WTC11 (cell line): ENCODE results near the gene CTNND1. TPM values are rescaled to one million over a fixed set of nuclear protein-coding genes. Genes with fewer than 3 reads are reported as not detected.

ENCODE experiments used
- ATAC-seq: fragments of 200-7000 bp; cut with Tn5 transposase; 2 replicates; pipeline ENCODE4 v1.10.0; 2021; ENCODE audit warnings: mild to moderate bottlenecking, moderate library complexity
- CTCF ChIA-PET: fragments of 300-600 bp; sonication (Branson Sonifier 250); formaldehyde crosslinking; loops from one replicate; lab custom pipeline; 2021; ENCODE audit warnings: antibody characterized with exemption; lab: Charles Lee
- POLR2A ChIA-PET: fragments of 350-600 bp; sonication (Branson Sonifier 250); formaldehyde crosslinking; loops from one replicate; lab custom pipeline; 2021; ENCODE audit warnings: antibody characterized with exemption; lab: Charles Lee
- DNase-seq: peaks from one replicate; pipeline ENCODE4 v3.0.0; 2021; ENCODE audit warnings: low spot score
- H3K27ac Mint-ChIP-seq: 2 replicates; pipeline ENCODE4 v1.8.0; 2021; ENCODE audit warnings: mixed read lengths
- H3K27me3 Mint-ChIP-seq: 2 replicates; pipeline ENCODE4 v1.8.0; 2021; ENCODE audit warnings: low read depth, mild to moderate bottlenecking, moderate library complexity, mixed read lengths
- H3K36me3 Mint-ChIP-seq: 2 replicates; pipeline ENCODE4 v1.8.0; 2021; ENCODE audit warnings: mixed read lengths
- H3K4me1 Mint-ChIP-seq: 2 replicates; pipeline ENCODE4 v1.8.0; 2022; ENCODE audit warnings: mixed read lengths
- H3K4me3 Mint-ChIP-seq: 2 replicates; pipeline ENCODE4 v1.8.0; 2021; ENCODE audit warnings: mild to moderate bottlenecking, moderate library complexity, mixed read lengths
- H3K9me3 Mint-ChIP-seq: 2 replicates; pipeline ENCODE4 v1.8.0; 2021; ENCODE audit warnings: mixed read lengths
- EMX1 ChIP-seq: fragments of 250-450 bp; sonication (Bioruptor Pico); IDR thresholded peaks from 2 replicates; pipeline ENCODE4 v1.8.0; 2021; ENCODE audit warnings: mild to moderate bottlenecking
- JUN ChIP-seq: sonication (generic); formaldehyde crosslinking; IDR thresholded peaks from 2 replicates; pipeline ENCODE4 v1.8.0; 2023; ENCODE audit warnings: mild to moderate bottlenecking, missing genetic modification reagents
- MXD4 ChIP-seq: fragments of 250-450 bp; sonication (Bioruptor Pico); IDR thresholded peaks from 2 replicates; pipeline ENCODE4 v1.8.0; 2021; ENCODE audit warnings: mild to moderate bottlenecking, moderate library complexity, borderline replicate concordance
- OVOL2 ChIP-seq: fragments of 250-450 bp; sonication (Bioruptor Pico); IDR thresholded peaks from 2 replicates; pipeline ENCODE4 v1.9.0; 2021; ENCODE audit warnings: mild to moderate bottlenecking, borderline replicate concordance
- SOX15 ChIP-seq: fragments of 250-450 bp; sonication (Bioruptor Pico); IDR thresholded peaks from 2 replicates; pipeline ENCODE4 v1.9.0; 2021; ENCODE audit warnings: mild to moderate bottlenecking
- ZNF317 ChIP-seq: sonication (generic); formaldehyde crosslinking; IDR thresholded peaks from 2 replicates; pipeline ENCODE4 v1.8.1; 2023; ENCODE audit warnings: low read depth, mild to moderate bottlenecking, moderate library complexity, missing genetic modification reagents, borderline replicate concordance
- ZNF396 ChIP-seq: fragments of 250-450 bp; sonication (Bioruptor Pico); IDR thresholded peaks from 2 replicates; pipeline ENCODE4 v1.8.0; 2021; ENCODE audit warnings: mild to moderate bottlenecking, moderate library complexity, borderline replicate concordance
- ZNF416 ChIP-seq: fragments of 250-450 bp; sonication (Bioruptor Pico); IDR thresholded peaks from 2 replicates; pipeline ENCODE4 v1.9.0; 2021; ENCODE audit warnings: mild to moderate bottlenecking, inconsistent platforms
- ZNF671 ChIP-seq: fragments of 250-450 bp; sonication (Bioruptor Pico); IDR thresholded peaks from 2 replicates; pipeline ENCODE4 v1.8.0; 2021; ENCODE audit warnings: mild to moderate bottlenecking
- total RNA-seq: library from RNA; stranded (reverse); gene quantifications from 3 replicates; pipeline ENCODE4 v1.2.3, GENCODE V29; 2021
- TF ChIP-seq, protein P1 (sequence below): fragments of 250-450 bp; sonication (Bioruptor Pico); IDR thresholded peaks from 2 replicates; pipeline ENCODE4 v1.9.0; 2021; ENCODE audit warnings: mild to moderate bottlenecking
- TF ChIP-seq, protein P2 (sequence below): sonication (generic); formaldehyde crosslinking; conservative IDR thresholded peaks from 2 replicates; pipeline ENCODE4 v1.8.1; 2023; ENCODE audit warnings: mild to moderate bottlenecking, low read depth, missing genetic modification reagents, moderate library complexity
- TF ChIP-seq, protein P3 (sequence below): fragments of 250-450 bp; sonication (Bioruptor Pico); IDR thresholded peaks from 2 replicates; pipeline ENCODE4 v2.1.2; 2022; ENCODE audit warnings: mild to moderate bottlenecking, moderate library complexity
- TF ChIP-seq, protein P4 (sequence below): fragments of 250-450 bp; sonication (Bioruptor Pico); IDR thresholded peaks from 2 replicates; pipeline ENCODE4 v1.9.0; 2021; ENCODE audit warnings: mild to moderate bottlenecking
- TF ChIP-seq, protein P5 (sequence below): sonication (generic); formaldehyde crosslinking; IDR thresholded peaks from 2 replicates; pipeline ENCODE4 v1.8.1; 2023; ENCODE audit warnings: mild to moderate bottlenecking, missing genetic modification reagents

The CTNND1 gene
- total RNA-seq, 1 experiment from 2014 or later, result 165 TPM

DNA sequence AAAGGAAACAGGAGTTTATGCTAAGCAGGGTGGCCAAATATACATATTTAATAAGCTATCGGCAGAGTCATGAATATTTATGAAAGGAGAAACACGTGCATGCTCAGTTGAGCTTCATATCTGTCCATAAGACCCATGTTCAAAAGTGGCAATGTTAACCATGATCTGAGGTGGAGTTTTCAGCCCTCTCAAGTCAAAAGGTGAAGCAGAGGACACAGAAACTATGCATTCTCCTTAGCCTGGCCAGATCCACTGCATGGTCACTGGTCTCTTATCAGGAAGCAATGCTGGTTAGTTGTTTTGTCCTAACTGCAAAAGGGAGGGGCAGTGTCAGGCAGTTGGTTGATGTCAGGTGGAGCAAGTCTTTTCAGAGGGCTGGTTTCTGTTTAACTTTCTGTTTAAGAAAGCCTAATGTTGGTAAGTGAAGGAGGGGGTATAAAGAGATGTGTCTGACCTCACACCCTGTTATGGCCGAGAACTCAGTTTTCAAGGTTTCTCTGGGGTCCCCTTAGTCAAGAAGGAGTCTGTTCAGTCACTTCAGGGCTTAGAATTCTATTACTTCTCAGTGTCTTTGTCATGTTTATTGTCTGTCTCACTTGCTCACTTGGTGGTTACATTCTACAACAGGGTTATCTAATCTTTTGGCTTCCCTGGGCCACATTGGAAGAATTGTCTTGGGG, 25.8 kb upstream of the CTNND1 start:
- H3K9me3 Mint-ChIP-seq, result no peaks in the 10 kb centered on the region
- ChIA-PET CTCF (interaction anchor here (2.0 kb wide), 1 partner anchor 65 kb away, joined by 7 read pairs; no protein-coding TSS in a partner anchor), POLR2A (interaction anchor here (0.7 to 1.1 kb wide), 3 partner anchors 26 to 91 kb away, joined by 3 read pairs; partner anchors contain the start of gene CTNND1)
- peak overlapping the region; percentile 81 for H3K27ac Mint-ChIP-seq
- no peak overlapping the region for H3K4me3 Mint-ChIP-seq
- DNase-seq (no peak), ATAC-seq (peak; percentile 62)
- peaks cover 27% of the 10 kb centered on the region for H3K4me1 Mint-ChIP-seq
- no peaks in the 10 kb centered on the region for H3K27me3 Mint-ChIP-seq
- H3K36me3 Mint-ChIP-seq, result peaks cover 26% of the 10 kb centered on the region
- TF ChIP-seq, protein P1, sequence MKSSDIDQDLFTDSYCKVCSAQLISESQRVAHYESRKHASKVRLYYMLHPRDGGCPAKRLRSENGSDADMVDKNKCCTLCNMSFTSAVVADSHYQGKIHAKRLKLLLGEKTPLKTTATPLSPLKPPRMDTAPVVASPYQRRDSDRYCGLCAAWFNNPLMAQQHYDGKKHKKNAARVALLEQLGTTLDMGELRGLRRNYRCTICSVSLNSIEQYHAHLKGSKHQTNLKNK, result no peak
- no peak for TF ChIP-seq EMX1
- TF ChIP-seq, protein P2, sequence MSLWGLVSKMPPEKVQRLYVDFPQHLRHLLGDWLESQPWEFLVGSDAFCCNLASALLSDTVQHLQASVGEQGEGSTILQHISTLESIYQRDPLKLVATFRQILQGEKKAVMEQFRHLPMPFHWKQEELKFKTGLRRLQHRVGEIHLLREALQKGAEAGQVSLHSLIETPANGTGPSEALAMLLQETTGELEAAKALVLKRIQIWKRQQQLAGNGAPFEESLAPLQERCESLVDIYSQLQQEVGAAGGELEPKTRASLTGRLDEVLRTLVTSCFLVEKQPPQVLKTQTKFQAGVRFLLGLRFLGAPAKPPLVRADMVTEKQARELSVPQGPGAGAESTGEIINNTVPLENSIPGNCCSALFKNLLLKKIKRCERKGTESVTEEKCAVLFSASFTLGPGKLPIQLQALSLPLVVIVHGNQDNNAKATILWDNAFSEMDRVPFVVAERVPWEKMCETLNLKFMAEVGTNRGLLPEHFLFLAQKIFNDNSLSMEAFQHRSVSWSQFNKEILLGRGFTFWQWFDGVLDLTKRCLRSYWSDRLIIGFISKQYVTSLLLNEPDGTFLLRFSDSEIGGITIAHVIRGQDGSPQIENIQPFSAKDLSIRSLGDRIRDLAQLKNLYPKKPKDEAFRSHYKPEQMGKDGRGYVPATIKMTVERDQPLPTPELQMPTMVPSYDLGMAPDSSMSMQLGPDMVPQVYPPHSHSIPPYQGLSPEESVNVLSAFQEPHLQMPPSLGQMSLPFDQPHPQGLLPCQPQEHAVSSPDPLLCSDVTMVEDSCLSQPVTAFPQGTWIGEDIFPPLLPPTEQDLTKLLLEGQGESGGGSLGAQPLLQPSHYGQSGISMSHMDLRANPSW (CRISPR knock-in tag), result no peak
- no peak for TF ChIP-seq ZNF317
- TF ChIP-seq ZNF671 (CRISPR knock-in tag), result no peak
- no peak for TF ChIP-seq ZNF396 (CRISPR knock-in tag)
- no peak for TF ChIP-seq MXD4
- TF ChIP-seq, protein P3, sequence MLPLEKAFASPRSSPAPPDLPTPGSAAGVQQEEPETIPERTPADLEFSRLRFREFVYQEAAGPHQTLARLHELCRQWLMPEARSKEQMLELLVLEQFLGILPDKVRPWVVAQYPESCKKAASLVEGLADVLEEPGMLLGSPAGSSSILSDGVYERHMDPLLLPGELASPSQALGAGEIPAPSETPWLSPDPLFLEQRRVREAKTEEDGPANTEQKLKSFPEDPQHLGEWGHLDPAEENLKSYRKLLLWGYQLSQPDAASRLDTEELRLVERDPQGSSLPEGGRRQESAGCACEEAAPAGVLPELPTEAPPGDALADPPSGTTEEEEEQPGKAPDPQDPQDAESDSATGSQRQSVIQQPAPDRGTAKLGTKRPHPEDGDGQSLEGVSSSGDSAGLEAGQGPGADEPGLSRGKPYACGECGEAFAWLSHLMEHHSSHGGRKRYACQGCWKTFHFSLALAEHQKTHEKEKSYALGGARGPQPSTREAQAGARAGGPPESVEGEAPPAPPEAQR (CRISPR knock-in tag), result no peak
- TF ChIP-seq, protein P4, sequence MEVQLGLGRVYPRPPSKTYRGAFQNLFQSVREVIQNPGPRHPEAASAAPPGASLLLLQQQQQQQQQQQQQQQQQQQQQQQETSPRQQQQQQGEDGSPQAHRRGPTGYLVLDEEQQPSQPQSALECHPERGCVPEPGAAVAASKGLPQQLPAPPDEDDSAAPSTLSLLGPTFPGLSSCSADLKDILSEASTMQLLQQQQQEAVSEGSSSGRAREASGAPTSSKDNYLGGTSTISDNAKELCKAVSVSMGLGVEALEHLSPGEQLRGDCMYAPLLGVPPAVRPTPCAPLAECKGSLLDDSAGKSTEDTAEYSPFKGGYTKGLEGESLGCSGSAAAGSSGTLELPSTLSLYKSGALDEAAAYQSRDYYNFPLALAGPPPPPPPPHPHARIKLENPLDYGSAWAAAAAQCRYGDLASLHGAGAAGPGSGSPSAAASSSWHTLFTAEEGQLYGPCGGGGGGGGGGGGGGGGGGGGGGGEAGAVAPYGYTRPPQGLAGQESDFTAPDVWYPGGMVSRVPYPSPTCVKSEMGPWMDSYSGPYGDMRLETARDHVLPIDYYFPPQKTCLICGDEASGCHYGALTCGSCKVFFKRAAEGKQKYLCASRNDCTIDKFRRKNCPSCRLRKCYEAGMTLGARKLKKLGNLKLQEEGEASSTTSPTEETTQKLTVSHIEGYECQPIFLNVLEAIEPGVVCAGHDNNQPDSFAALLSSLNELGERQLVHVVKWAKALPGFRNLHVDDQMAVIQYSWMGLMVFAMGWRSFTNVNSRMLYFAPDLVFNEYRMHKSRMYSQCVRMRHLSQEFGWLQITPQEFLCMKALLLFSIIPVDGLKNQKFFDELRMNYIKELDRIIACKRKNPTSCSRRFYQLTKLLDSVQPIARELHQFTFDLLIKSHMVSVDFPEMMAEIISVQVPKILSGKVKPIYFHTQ, result no peak
- TF ChIP-seq OVOL2, result no peak
- TF ChIP-seq, protein P5, sequence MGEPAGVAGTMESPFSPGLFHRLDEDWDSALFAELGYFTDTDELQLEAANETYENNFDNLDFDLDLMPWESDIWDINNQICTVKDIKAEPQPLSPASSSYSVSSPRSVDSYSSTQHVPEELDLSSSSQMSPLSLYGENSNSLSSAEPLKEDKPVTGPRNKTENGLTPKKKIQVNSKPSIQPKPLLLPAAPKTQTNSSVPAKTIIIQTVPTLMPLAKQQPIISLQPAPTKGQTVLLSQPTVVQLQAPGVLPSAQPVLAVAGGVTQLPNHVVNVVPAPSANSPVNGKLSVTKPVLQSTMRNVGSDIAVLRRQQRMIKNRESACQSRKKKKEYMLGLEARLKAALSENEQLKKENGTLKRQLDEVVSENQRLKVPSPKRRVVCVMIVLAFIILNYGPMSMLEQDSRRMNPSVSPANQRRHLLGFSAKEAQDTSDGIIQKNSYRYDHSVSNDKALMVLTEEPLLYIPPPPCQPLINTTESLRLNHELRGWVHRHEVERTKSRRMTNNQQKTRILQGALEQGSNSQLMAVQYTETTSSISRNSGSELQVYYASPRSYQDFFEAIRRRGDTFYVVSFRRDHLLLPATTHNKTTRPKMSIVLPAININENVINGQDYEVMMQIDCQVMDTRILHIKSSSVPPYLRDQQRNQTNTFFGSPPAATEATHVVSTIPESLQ (CRISPR knock-in tag), result no peak
- no peak for TF ChIP-seq ZNF416 (CRISPR knock-in tag)
- TF ChIP-seq JUN, result no peak
- no peak for TF ChIP-seq SOX15 (CRISPR knock-in tag)
